Urinary bladder (tissue), 4 donors: ENCODE results near the gene MYB. TPM values are rescaled to one million over a fixed set of nuclear protein-coding genes. Genes with fewer than 3 reads are reported as not detected.

Experiments used
- DNase-seq: peaks from one replicate; pipeline ENCODE4 v3.0.0-alpha.2; 2015; ENCODE audit errors: extremely low spot score
- H3K27ac ChIP-seq: one replicate; pipeline ENCODE4 v1.5.1; 2013; ENCODE audit warnings: low read depth, mild to moderate bottlenecking, moderate library complexity
- H3K36me3 ChIP-seq: one replicate; pipeline ENCODE4 v1.6.1; 2013; ENCODE audit warnings: mild to moderate bottlenecking, moderate library complexity; ENCODE audit not compliant: insufficient read depth
- H3K4me1 ChIP-seq: one replicate; pipeline ENCODE4 v1.6.1; 2013; ENCODE audit warnings: mild to moderate bottlenecking, moderate library complexity; ENCODE audit not compliant: insufficient read depth
- H3K4me3 ChIP-seq: one replicate; pipeline ENCODE4 v1.5.1; 2013; ENCODE audit warnings: low read depth, low read length
- WGBS: extraction: QIAGEN DNeasy Blood & Tissue Kit; methylation state at CpG from one replicate; pipeline ENCODE4 v1.1.7; 2013; 5-methylcytosine and 5-hydroxymethylcytosine counted together
- polyA plus RNA-seq: library from polyadenylated mRNA; stranded (reverse); fragments of 200-250 nt; gene quantifications from one replicate; pipeline ENCODE4 v1.2.3, GENCODE V29; 2013
- total RNA-seq: library from RNA; depleted of rRNA; stranded (reverse); fragments of >200 nt; gene quantifications from one replicate; pipeline ENCODE4 v1.2.3, GENCODE V29; 2014
- donor health status: healthy with polysubstance abuse.
- donor health status: healthy.

Gene MYB
- total and polyA plus RNA-seq, 2 donors: 0.18 to 2.1 TPM

DNA sequence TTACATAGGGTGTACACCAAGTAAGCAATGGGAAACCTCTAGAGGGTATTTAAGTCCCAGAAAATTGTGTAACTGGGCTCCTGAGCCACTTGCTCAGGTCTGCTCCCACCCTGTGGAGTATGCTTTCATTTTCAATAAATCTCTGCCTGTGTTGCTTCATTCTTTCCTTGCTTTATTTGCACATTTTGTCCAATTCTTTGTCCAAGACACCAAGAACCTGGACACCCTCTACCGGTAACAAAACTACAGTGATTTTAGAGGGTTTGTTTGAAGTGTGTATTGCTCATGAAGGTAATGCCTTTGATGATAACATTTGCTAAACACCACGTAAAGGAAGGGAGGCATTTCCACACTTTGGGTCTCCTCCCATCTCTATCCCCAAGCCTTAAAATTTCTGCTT is 46.2 kb downstream of the MYB start:
- H3K4me1 ChIP-seq: no peaks in the 10 kb centered on the region
- no peak for DNase-seq
- no peak overlapping the region for H3K4me3 ChIP-seq
- H3K27ac ChIP-seq: no peak overlapping the region
- H3K36me3 ChIP-seq: no peaks in the 10 kb centered on the region
- 84% methylated on average over 2 of the region's 2 CpGs for WGBS

DNA sequence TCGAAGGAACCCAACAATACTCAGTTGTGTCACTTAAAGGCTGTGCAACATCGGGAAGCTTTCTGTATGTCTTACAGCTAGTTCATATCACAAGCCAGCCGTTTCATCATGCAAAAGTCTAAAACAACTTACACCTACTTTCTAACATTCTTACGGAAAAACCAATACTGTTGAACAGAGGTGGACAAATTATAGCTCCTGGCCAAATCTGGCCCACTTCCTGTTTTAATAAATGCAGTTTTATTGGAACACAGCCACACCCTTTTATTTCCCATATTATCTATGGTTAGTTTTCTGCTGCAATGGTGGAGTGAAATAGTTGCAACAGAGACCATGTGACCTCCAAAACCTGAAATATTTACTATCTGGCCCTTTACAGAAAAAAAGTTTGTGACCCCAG is 46.6 kb downstream of the MYB start:
- Histone ChIP-seq H3K27ac (no peak overlapping the region), H3K36me3 (no peaks in the 10 kb centered on the region), H3K4me1 (no peaks in the 10 kb centered on the region), H3K4me3 (no peak overlapping the region)
- WGBS: 94% methylated on average over 4 of the region's 4 CpGs
- DNase-seq: no peak

- 94% methylated on average over 6 of the region's 6 CpGs for WGBS
- DNase-seq: no peak
- no peaks in the 10 kb centered on the region for H3K36me3 ChIP-seq
Observed at GRCh38 chr6:135228486-135228885, 47.4 kb downstream of the MYB start.

GRCh38 chr6:135229996-135230395 is 48.9 kb downstream of the MYB start:
- Histone ChIP-seq H3K4me3 (no peak overlapping the region), H3K36me3 (no peaks in the 10 kb centered on the region), H3K27ac (no peak overlapping the region), H3K4me1 (no peaks in the 10 kb centered on the region)
- WGBS: 90% methylated on average over 2 of the region's 2 CpGs
- DNase-seq: no peak

More at GRCh38 chr6:135228486-135228885, 47.4 kb downstream of the MYB start:
- Histone ChIP-seq H3K4me1 (no peaks in the 10 kb centered on the region), H3K4me3 (no peak overlapping the region), H3K27ac (no peak overlapping the region)

DNA sequence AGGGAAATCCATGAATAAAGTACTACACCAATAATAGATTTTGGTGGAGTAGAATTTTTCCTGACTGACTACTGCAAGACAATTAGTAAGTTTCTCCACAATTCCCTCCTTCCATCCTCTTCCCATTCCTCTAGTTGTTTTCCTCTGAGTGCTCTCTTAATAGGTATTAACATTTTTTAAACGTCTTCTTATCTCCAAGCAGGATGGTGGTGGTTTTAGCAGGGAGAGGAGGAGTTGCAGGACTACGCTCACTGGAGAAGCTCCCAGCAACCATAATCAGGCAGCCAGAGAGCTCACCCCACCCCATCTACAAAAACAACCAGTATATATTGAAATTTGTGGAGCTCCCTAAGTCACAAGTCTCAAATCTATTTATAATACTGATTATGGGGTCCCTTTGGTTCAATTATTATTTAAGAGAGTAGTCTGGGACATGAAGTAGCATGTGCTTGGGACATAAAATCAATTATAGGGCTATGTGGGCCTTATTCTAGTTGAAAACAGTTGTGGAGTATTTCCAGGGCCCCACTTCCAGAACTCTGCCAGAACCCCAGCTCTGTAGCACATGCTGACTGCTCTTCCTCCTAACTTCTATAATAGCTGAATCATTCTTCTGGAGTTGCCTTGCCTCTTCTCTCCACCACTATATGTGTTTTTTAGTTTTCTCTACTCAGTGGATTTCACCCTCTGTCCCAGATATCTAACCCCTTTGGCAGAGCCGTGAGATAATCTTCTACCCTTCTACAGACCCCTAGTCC is 49.8 kb downstream of the MYB start:
- Histone ChIP-seq H3K27ac (no peak overlapping the region), H3K36me3 (no peaks in the 10 kb centered on the region), H3K4me3 (no peak overlapping the region), H3K4me1 (no peaks in the 10 kb centered on the region)
- 45% methylated on average over 3 of the region's 3 CpGs for WGBS
- no peak for DNase-seq

DNA sequence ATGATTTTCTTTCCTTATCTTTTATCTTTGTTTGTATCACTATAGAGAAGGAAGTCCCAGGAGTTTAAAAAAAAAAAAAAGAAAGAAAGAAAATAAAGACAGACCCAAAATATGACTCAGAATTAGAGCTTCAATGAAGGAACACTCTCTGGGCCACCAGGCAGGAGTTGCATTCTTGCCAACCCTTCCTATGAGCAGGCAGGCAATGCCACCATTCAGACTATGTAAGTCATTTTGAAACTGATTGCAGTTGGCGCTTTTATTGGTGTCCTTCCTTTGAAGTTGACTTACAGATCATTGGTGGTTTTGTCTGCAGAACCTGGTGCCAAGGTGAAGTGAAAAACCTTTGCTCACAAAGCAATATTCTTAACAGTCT is 50.3 kb downstream of the MYB start:
- H3K4me3 ChIP-seq: no peak overlapping the region
- H3K4me1 ChIP-seq: no peaks in the 10 kb centered on the region
- no peaks in the 10 kb centered on the region for H3K36me3 ChIP-seq
- H3K27ac ChIP-seq: no peak overlapping the region
- WGBS: 94% methylated on average over 1 of the region's 1 CpG
- DNase-seq: no peak

DNA sequence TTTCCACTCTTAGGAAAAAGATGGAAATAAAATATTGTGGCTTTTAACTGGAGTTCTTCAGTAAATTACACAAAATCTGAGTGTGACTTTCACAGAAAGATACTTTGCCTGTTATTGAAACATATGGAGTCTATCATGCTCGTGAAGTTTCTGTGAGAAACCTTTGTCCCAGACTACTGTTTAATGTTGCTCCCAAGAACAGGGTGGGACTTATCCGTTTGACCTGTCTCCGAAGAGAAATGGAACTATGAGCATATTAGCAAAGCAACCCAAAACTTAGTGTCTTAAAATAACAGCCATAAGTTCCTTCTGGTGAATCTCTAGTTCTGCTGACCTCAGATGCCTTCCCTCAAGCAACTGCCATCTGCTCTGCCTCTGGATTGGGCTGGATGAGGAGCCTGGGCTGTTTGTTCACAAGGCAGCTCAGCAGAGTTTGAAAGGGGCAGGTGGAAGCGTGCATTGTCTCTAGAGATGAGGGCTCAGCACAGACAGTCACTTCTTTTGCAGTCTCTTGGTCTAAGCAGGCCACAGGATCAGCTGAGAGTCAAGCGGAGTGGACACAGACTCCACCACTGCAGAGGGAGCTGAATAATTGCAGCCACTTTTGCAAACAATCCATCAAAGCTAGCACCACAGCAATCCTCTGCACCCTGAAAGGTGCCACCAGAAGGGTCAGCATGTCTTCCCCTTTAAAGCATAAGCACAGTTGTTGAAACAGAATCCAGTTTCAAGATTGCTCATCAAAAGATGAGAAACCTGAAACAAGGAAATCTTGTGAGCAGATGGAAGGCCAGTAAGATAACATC is 52.8 kb downstream of the MYB start:
- no peak for DNase-seq
- H3K27ac ChIP-seq: no peak overlapping the region
- 42% methylated on average over 5 of the region's 5 CpGs for WGBS
- H3K36me3 ChIP-seq: no peaks in the 10 kb centered on the region
- no peak overlapping the region for H3K4me3 ChIP-seq
- no peaks in the 10 kb centered on the region for H3K4me1 ChIP-seq

- Histone ChIP-seq H3K36me3 (no peaks in the 10 kb centered on the region), H3K4me1 (no peaks in the 10 kb centered on the region), H3K27ac (no peak overlapping the region), H3K4me3 (no peak overlapping the region)
- no peak for DNase-seq
- WGBS: 49% methylated on average over 1 of the region's 1 CpG
Observed at GRCh38 chr6:135234492-135234780, 53.3 kb downstream of the MYB start.

DNA sequence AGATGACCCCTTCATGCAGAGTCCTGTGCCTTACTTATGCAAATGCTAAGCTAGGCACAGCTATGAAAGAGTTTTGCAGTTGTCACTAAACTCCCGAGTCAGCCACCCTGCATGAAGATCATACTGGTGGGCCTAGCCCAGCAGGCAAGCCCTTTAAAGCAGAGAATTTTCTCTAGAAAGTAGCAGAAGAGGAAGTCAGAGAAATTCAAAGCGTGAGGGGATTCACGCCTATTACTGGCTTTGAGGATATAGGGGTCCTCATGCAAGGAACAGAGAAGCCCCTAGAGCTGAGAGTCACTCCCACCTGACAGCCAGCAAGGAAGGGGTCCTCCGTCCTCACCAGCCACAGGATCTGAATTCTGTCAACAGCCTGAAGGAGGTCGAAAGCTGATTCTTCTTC is 54.6 kb downstream of the MYB start:
- no peaks in the 10 kb centered on the region for H3K4me1 ChIP-seq
- DNase-seq: no peak
- no peak overlapping the region for H3K27ac ChIP-seq
- 83% methylated on average over 5 of the region's 5 CpGs for WGBS
- no peaks in the 10 kb centered on the region for H3K36me3 ChIP-seq
- H3K4me3 ChIP-seq: no peak overlapping the region

GRCh38 chr6:135236319-135236718 is 55.2 kb downstream of the MYB start:
- no peak for DNase-seq
- no peak overlapping the region for H3K4me3 ChIP-seq
- 90% methylated on average over 1 of the region's 1 CpG for WGBS
- H3K36me3 ChIP-seq: no peaks in the 10 kb centered on the region
- no peak overlapping the region for H3K27ac ChIP-seq
- no peaks in the 10 kb centered on the region for H3K4me1 ChIP-seq

GRCh38 chr6:135236732-135237131 is 55.6 kb downstream of the MYB start:
- DNase-seq: no peak
- Histone ChIP-seq H3K36me3 (no peaks in the 10 kb centered on the region), H3K4me1 (no peaks in the 10 kb centered on the region), H3K4me3 (no peak overlapping the region), H3K27ac (no peak overlapping the region)
- WGBS: 66% methylated on average over 6 of the region's 6 CpGs

GRCh38 chr6:135240711-135241110 is 59.6 kb downstream of the MYB start:
- DNase-seq: no peak
- 79% methylated on average over 5 of the region's 5 CpGs for WGBS

GRCh38 chr6:135243871-135244796 is 63.0 kb downstream of the MYB start:
- no peak overlapping the region for H3K27ac ChIP-seq
- H3K36me3 ChIP-seq: no peaks in the 10 kb centered on the region
- WGBS: 79% methylated on average over 7 of the region's 7 CpGs
- no peaks in the 10 kb centered on the region for H3K4me1 ChIP-seq
- no peak for DNase-seq
- H3K4me3 ChIP-seq: no peak overlapping the region

More at GRCh38 chr6:135240711-135241110, 59.6 kb downstream of the MYB start:
- no peak overlapping the region for H3K4me3 ChIP-seq
- no peak overlapping the region for H3K27ac ChIP-seq
- no peaks in the 10 kb centered on the region for H3K36me3 ChIP-seq
- H3K4me1 ChIP-seq: no peaks in the 10 kb centered on the region
